Measurements from ENCODE around the gene PDILT.

The PDILT gene

DNA sequence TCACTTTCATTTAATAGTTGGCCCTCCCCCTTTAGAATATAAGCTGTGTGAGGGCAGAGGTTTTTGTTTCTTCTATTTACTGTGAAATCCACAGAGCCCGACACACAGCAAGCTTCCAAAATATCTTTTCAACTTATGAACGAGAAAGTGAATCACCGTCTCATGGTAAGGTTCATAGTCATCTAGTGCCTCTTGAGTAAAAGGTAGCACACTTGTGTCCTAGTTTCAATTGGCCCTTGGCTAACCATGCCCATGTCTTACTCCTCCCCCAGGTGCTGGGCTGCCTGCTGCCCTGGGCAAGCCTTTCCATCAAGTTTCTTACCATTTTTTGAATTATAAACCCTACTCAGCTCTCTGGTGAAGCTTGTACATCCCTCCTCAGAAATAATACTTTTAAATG lies 64.8 kb downstream of the PDILT start:
- no peak overlapping the region for H3K4me3 ChIP-seq (ENCODE audit: low read length in 2 of 2)
- H3K36me3 ChIP-seq (ENCODE audit: control insufficient read depth in 2 of 2, insufficient read depth in 2 of 2, low read length in 2 of 2), result no peaks in the 10 kb centered on the region
- H3K27me3 ChIP-seq (ENCODE audit: control insufficient read depth in 2 of 2, insufficient read depth in 2 of 2, low read length in 2 of 2), result no peaks in the 10 kb centered on the region
- no peaks in the 10 kb centered on the region for H3K9me3 ChIP-seq (ENCODE audit: control insufficient read depth in 2 of 2, low read length in 2 of 2)
- no peak overlapping the region for H3K9ac ChIP-seq (ENCODE audit: low read depth in 1 of 2, low read length in 2 of 2)
- no peak overlapping the region for H3K27ac ChIP-seq (ENCODE audit: low read depth in 2 of 2, low read length in 2 of 2)
- H3K4me1 ChIP-seq (ENCODE audit: control insufficient read depth in 2 of 2, insufficient read depth in 2 of 2, low read length in 2 of 2), result no peaks in the 10 kb centered on the region

DNA sequence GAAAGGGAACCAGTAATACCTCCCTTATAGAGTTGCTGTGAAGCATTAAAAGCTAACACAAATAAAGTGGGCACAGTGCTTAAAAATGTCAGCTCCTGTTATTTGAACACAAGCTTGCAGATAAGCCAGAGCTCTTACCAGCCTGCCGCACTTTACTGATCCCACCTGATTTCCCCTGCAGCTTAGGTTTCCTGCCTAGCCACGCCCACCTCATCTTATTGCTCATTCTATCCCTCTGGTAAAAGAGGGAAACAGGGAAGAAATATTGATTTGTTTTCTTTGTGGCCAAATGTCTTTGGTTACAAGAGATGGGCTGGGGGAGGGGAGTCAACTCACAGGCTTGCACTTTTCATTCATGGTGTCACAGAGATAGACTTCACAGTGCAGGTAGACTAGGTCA lies 67.6 kb downstream of the PDILT start:
- Histone ChIP-seq H3K4me1 (ENCODE audit: control insufficient read depth in 2 of 2, insufficient read depth in 2 of 2, low read length in 2 of 2) (no peaks in the 10 kb centered on the region), H3K9ac (ENCODE audit: low read depth in 1 of 2, low read length in 2 of 2) (no peak overlapping the region), H3K27me3 (ENCODE audit: control insufficient read depth in 2 of 2, insufficient read depth in 2 of 2, low read length in 2 of 2) (no peaks in the 10 kb centered on the region), H3K36me3 (ENCODE audit: control insufficient read depth in 2 of 2, insufficient read depth in 2 of 2, low read length in 2 of 2) (no peaks in the 10 kb centered on the region), H3K9me3 (ENCODE audit: control insufficient read depth in 2 of 2, low read length in 2 of 2) (no peaks in the 10 kb centered on the region), H3K27ac (ENCODE audit: low read depth in 2 of 2, low read length in 2 of 2) (no peak overlapping the region), H3K4me3 (ENCODE audit: low read length in 2 of 2) (no peak overlapping the region)

GRCh38 chr16:20334396-20334795 lies 70.1 kb downstream of the PDILT start:
- no peak overlapping the region for H3K27ac ChIP-seq (ENCODE audit: low read depth in 2 of 2, low read length in 2 of 2)
- H3K36me3 ChIP-seq (ENCODE audit: control insufficient read depth in 2 of 2, insufficient read depth in 2 of 2, low read length in 2 of 2), result no peaks in the 10 kb centered on the region
- H3K4me3 ChIP-seq (ENCODE audit: low read length in 2 of 2), result no peak overlapping the region
- no peaks in the 10 kb centered on the region for H3K9me3 ChIP-seq (ENCODE audit: control insufficient read depth in 2 of 2, low read length in 2 of 2)
- H3K27me3 ChIP-seq (ENCODE audit: control insufficient read depth in 2 of 2, insufficient read depth in 2 of 2, low read length in 2 of 2), result no peaks in the 10 kb centered on the region
- no peaks in the 10 kb centered on the region for H3K4me1 ChIP-seq (ENCODE audit: control insufficient read depth in 2 of 2, insufficient read depth in 2 of 2, low read length in 2 of 2)
- no peak overlapping the region for H3K9ac ChIP-seq (ENCODE audit: low read depth in 1 of 2, low read length in 2 of 2)

DNA sequence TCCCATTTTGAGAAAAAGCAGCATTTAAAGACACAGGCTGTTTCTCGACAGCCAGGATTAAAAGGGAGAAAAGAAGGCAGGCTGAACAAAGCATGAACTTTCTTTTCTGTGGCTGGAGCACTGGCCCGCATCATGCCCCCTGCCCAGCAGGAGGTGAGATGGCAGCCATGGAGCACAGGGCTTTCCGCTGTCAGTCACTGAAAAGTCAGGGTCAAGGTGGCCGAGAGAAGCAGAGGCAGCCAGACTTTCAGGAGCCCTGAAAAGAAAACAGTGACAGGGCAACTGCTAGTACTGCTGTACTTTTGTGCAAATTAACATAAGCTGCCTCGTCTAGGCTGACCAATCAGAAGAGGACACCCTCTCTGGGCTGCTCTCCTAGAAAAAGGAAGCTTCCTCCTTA lies 71.4 kb downstream of the PDILT start:
- no peaks in the 10 kb centered on the region for H3K9me3 ChIP-seq (ENCODE audit: control insufficient read depth in 2 of 2, low read length in 2 of 2)
- no peak overlapping the region for H3K27ac ChIP-seq (ENCODE audit: low read depth in 2 of 2, low read length in 2 of 2)
- no peak overlapping the region for H3K4me3 ChIP-seq (ENCODE audit: low read length in 2 of 2)
- H3K4me1 ChIP-seq (ENCODE audit: control insufficient read depth in 2 of 2, insufficient read depth in 2 of 2, low read length in 2 of 2), result no peaks in the 10 kb centered on the region
- no peaks in the 10 kb centered on the region for H3K36me3 ChIP-seq (ENCODE audit: control insufficient read depth in 2 of 2, insufficient read depth in 2 of 2, low read length in 2 of 2)
- no peak overlapping the region for H3K9ac ChIP-seq (ENCODE audit: low read depth in 1 of 2, low read length in 2 of 2)
- H3K27me3 ChIP-seq (ENCODE audit: control insufficient read depth in 2 of 2, insufficient read depth in 2 of 2, low read length in 2 of 2), result no peaks in the 10 kb centered on the region

GRCh38 chr16:20332411-20332810 lies 72.1 kb downstream of the PDILT start:
- Histone ChIP-seq H3K4me3 (ENCODE audit: low read length in 2 of 2) (no peak overlapping the region), H3K27ac (ENCODE audit: low read depth in 2 of 2, low read length in 2 of 2) (no peak overlapping the region), H3K36me3 (ENCODE audit: control insufficient read depth in 2 of 2, insufficient read depth in 2 of 2, low read length in 2 of 2) (no peaks in the 10 kb centered on the region), H3K27me3 (ENCODE audit: control insufficient read depth in 2 of 2, insufficient read depth in 2 of 2, low read length in 2 of 2) (no peaks in the 10 kb centered on the region), H3K9ac (ENCODE audit: low read depth in 1 of 2, low read length in 2 of 2) (no peak overlapping the region), H3K4me1 (ENCODE audit: control insufficient read depth in 2 of 2, insufficient read depth in 2 of 2, low read length in 2 of 2) (no peaks in the 10 kb centered on the region), H3K9me3 (ENCODE audit: control insufficient read depth in 2 of 2, low read length in 2 of 2) (no peaks in the 10 kb centered on the region)

DNA sequence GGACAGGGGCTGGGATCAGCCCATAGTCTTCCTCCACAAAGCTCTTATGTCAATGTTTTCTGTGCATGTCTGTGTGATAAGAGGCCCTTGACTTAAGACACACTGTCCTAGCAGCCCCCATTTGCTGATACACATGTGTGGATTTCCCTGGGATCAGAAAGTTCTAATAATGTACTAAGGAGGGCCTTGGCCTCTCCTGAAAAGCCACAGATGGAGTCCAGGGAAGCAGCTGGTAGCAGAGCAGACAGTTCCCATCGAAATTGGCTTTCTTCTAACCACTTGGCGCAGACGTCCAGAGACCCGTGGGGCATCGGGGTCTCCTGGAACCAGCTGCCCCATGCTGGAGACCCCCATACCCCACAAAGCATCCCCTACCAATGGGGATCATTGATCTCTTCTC lies 72.9 kb downstream of the PDILT start:
- no peaks in the 10 kb centered on the region for H3K36me3 ChIP-seq (ENCODE audit: control insufficient read depth in 2 of 2, insufficient read depth in 2 of 2, low read length in 2 of 2)
- H3K9ac ChIP-seq (ENCODE audit: low read depth in 1 of 2, low read length in 2 of 2), result no peak overlapping the region
- H3K9me3 ChIP-seq (ENCODE audit: control insufficient read depth in 2 of 2, low read length in 2 of 2), result no peaks in the 10 kb centered on the region
- no peak overlapping the region for H3K4me3 ChIP-seq (ENCODE audit: low read length in 2 of 2)
- H3K4me1 ChIP-seq (ENCODE audit: control insufficient read depth in 2 of 2, insufficient read depth in 2 of 2, low read length in 2 of 2), result peaks cover 0 to 2% of the 10 kb centered on the region in 2 donors
- H3K27me3 ChIP-seq (ENCODE audit: control insufficient read depth in 2 of 2, insufficient read depth in 2 of 2, low read length in 2 of 2), result no peaks in the 10 kb centered on the region
- H3K27ac ChIP-seq (ENCODE audit: low read depth in 2 of 2, low read length in 2 of 2), result no peak overlapping the region

- H3K9ac ChIP-seq (ENCODE audit: low read depth in 1 of 2, low read length in 2 of 2), result no peak overlapping the region
- no peak overlapping the region for H3K27ac ChIP-seq (ENCODE audit: low read depth in 2 of 2, low read length in 2 of 2)
- no peak overlapping the region for H3K4me3 ChIP-seq (ENCODE audit: low read length in 2 of 2)
- no peaks in the 10 kb centered on the region for H3K27me3 ChIP-seq (ENCODE audit: control insufficient read depth in 2 of 2, insufficient read depth in 2 of 2, low read length in 2 of 2)
- H3K36me3 ChIP-seq (ENCODE audit: control insufficient read depth in 2 of 2, insufficient read depth in 2 of 2, low read length in 2 of 2), result no peaks in the 10 kb centered on the region
- H3K4me1 ChIP-seq (ENCODE audit: control insufficient read depth in 2 of 2, insufficient read depth in 2 of 2, low read length in 2 of 2), result peaks cover 2 to 3% of the 10 kb centered on the region in 2 donors
- no peaks in the 10 kb centered on the region for H3K9me3 ChIP-seq (ENCODE audit: control insufficient read depth in 2 of 2, low read length in 2 of 2)
Observed at GRCh38 chr16:20329392-20330138, 75.0 kb downstream of the PDILT start.

DNA sequence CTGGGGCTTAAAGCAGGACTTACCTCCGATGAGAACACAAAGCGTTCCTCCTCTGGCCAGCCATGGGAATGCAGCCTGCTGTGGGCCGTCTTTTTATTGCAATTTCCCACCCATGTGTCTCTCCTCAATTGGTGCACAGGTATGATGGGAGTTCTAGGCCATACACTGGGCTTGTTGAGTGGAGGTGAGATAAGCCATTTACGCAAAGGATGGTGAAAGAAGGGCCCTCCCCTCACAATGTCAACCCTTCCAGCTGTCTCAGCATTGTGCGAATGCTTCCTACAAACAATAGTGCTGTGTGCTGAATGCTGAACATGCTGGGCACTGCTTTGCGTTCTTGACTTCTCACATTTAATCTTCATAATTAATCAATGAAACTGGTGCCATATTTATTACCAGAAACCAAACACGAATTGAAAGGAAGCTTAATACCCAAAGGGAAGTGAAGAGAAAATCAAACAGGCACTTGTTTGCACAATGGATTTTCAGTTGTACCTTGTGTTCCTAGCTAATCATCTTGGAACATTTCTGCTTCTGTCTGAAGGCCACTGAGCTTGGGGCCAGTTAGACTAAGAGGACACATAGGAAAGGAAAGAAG lies 77.0 kb downstream of the PDILT start, which contains the start of gene GP2:
GP2 (minus strand) TSS at position 70 of the 598 bp plus-strand sequence. CDS start 1,082 bp downstream, outside the sequence.
- Histone ChIP-seq H3K9me3 (ENCODE audit: control insufficient read depth in 2 of 2, low read length in 2 of 2) (no peaks in the 10 kb centered on the region), H3K4me3 (ENCODE audit: low read length in 2 of 2) (no peak within 1 kb of the TSS), H3K27me3 (ENCODE audit: control insufficient read depth in 2 of 2, insufficient read depth in 2 of 2, low read length in 2 of 2) (no peaks in the 10 kb centered on the region), H3K4me1 (ENCODE audit: control insufficient read depth in 2 of 2, insufficient read depth in 2 of 2, low read length in 2 of 2) (peaks cover 2 to 3% of the 10 kb centered on the region in 2 donors), H3K27ac (ENCODE audit: low read depth in 2 of 2, low read length in 2 of 2) (peak within 1 kb of the TSS in 1 of 2 donors; percentile 11), H3K36me3 (ENCODE audit: control insufficient read depth in 2 of 2, insufficient read depth in 2 of 2, low read length in 2 of 2) (no peaks in the 10 kb centered on the region), H3K9ac (ENCODE audit: low read depth in 1 of 2, low read length in 2 of 2) (no peak within 1 kb of the TSS)

DNA sequence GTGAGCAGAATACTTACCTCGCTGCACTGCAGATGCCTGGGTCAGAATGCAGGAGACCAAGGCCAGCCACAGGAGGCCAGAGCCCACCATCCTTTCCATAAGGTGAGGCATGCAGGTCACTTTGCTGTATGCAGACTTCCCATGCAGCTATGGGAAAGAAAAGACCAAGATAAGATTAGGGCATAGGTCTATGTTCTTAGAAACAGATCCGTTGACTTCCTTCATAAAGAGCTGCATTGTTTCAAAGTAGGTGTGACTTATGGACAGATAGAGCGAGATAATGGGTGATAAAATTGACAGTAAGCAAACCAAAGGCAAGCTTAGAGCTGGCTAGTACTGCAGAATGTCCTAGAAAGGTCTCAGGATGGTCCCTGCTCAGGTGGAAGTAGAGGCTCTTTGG lies 78.2 kb downstream of the PDILT start:
- peaks cover 2 to 3% of the 10 kb centered on the region in 2 donors for H3K4me1 ChIP-seq (ENCODE audit: control insufficient read depth in 2 of 2, insufficient read depth in 2 of 2, low read length in 2 of 2)
- H3K27me3 ChIP-seq (ENCODE audit: control insufficient read depth in 2 of 2, insufficient read depth in 2 of 2, low read length in 2 of 2), result no peaks in the 10 kb centered on the region
- no peak overlapping the region for H3K9ac ChIP-seq (ENCODE audit: low read depth in 1 of 2, low read length in 2 of 2)
- no peaks in the 10 kb centered on the region for H3K9me3 ChIP-seq (ENCODE audit: control insufficient read depth in 2 of 2, low read length in 2 of 2)
- H3K4me3 ChIP-seq (ENCODE audit: low read length in 2 of 2), result no peak overlapping the region
- H3K36me3 ChIP-seq (ENCODE audit: control insufficient read depth in 2 of 2, insufficient read depth in 2 of 2, low read length in 2 of 2), result no peaks in the 10 kb centered on the region
- H3K27ac ChIP-seq (ENCODE audit: low read depth in 2 of 2, low read length in 2 of 2), result peak overlapping the region; percentile 11 to 54

DNA sequence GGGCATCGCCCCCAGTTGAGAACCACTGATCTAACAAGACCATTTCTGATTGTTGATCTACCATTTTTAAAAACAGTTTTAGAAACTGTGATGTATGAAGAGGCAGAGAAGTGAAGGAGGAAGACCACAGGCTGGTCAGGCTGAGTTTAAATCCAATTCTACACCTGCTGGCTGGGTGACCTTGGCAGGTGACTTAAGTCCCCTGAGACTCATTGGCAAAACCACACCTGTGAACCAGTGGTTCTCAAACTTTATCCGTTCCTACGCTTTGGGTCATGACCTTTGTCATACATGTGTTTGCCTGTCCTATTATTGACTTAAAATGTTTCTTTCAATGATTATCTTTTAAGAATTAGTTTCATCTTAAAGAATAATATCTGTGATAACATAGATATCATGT lies 79.5 kb downstream of the PDILT start:
- no peaks in the 10 kb centered on the region for H3K27me3 ChIP-seq (ENCODE audit: control insufficient read depth in 2 of 2, insufficient read depth in 2 of 2, low read length in 2 of 2)
- H3K4me3 ChIP-seq (ENCODE audit: low read length in 2 of 2), result no peak overlapping the region
- no peaks in the 10 kb centered on the region for H3K9me3 ChIP-seq (ENCODE audit: control insufficient read depth in 2 of 2, low read length in 2 of 2)
- peaks cover 2 to 3% of the 10 kb centered on the region in 2 donors for H3K4me1 ChIP-seq (ENCODE audit: control insufficient read depth in 2 of 2, insufficient read depth in 2 of 2, low read length in 2 of 2)
- H3K36me3 ChIP-seq (ENCODE audit: control insufficient read depth in 2 of 2, insufficient read depth in 2 of 2, low read length in 2 of 2), result no peaks in the 10 kb centered on the region
- H3K27ac ChIP-seq (ENCODE audit: low read depth in 2 of 2, low read length in 2 of 2), result no peak overlapping the region
- no peak overlapping the region for H3K9ac ChIP-seq (ENCODE audit: low read depth in 1 of 2, low read length in 2 of 2)
